GM21515 (cell line): ENCODE measurements around the gene SLBP.
A peak's percentile ranks its signal among the peaks of the same experiment; 100 is the strongest.

Experiments used
- ATAC-seq: cut with Tn5 transposase; IDR thresholded peaks from one replicate; pipeline ENCODE4 v1.9.1; 2021; ENCODE audit not compliant: unreplicated experiment

SLBP gene

GRCh38 chr4:1727117-1728031 is 15.3 kb upstream of the SLBP start:
- no peak for ATAC-seq

GRCh38 chr4:1726146-1726934 is 14.2 kb upstream of the SLBP start:
- ATAC-seq, result no peak

- ATAC-seq, result no peak
Observed at GRCh38 chr4:1725521-1725920, 13.4 kb upstream of the SLBP start.

- ATAC-seq, result no peak
Observed at GRCh38 chr4:1723131-1723801, 11.1 kb upstream of the SLBP start.

- no peak for ATAC-seq
Observed at GRCh38 chr4:1722551-1723118, 10.5 kb upstream of the SLBP start.

- peak; percentile 5 for ATAC-seq
Observed at GRCh38 chr4:1721666-1722550, 9.8 kb upstream of the SLBP start.

- ATAC-seq, result peak; percentile 76
Observed at GRCh38 chr4:1721003-1721665, 9.0 kb upstream of the SLBP start, which contains the start of the genes TACC3 and TMEM129. TSS of gene TACC3 (plus strand) at chr4:1721521. CDS start at chr4:1723422, 1,901 bp downstream. TSS of gene TMEM129 (minus strand) at chr4:1721323. CDS start at chr4:1720837, 486 bp downstream.

GRCh38 chr4:1720163-1720983 is 8.3 kb upstream of the SLBP start:
- ATAC-seq, result no peak

- no peak for ATAC-seq
Observed at GRCh38 chr4:1718095-1718850, 6.2 kb upstream of the SLBP start.

GRCh38 chr4:1717129-1718094 is 5.3 kb upstream of the SLBP start:
- ATAC-seq, result no peak

- ATAC-seq, result no peak
Observed at GRCh38 chr4:1716065-1716945, 4.2 kb upstream of the SLBP start.

- no peak for ATAC-seq
Observed at GRCh38 chr4:1715002-1715758, 3.1 kb upstream of the SLBP start.

GRCh38 chr4:1714303-1715001 is 2.3 kb upstream of the SLBP start:
- no peak for ATAC-seq
